Uterus (tissue), 2 donors: ENCODE measurements around the gene CIAO2B.

Experiments
- POLR2A ChIP-seq, 2 donors: fragments of 450-650 bp; IDR thresholded peaks; one replicate each; pipeline ENCODE4 v1.6.1; 2016; ENCODE audit warnings: antibody characterized with exemption in 2 of 2, mild to moderate bottlenecking in 1 of 2, moderate library complexity in 1 of 2
- TF ChIP-seq, protein P1 (sequence below), 4 experiments: fragments of 200-600 bp in 2 of 4; fragments of 450-650 bp in 2 of 4; sonication (generic) in 2 of 4; IDR thresholded peaks; one replicate each; pipeline ENCODE4 v1.5.1; 2016 to 2019; ENCODE audit warnings: antibody characterized with exemption in 4 of 4, mild to moderate bottlenecking in 2 of 4, moderate library complexity in 1 of 4

DNA sequence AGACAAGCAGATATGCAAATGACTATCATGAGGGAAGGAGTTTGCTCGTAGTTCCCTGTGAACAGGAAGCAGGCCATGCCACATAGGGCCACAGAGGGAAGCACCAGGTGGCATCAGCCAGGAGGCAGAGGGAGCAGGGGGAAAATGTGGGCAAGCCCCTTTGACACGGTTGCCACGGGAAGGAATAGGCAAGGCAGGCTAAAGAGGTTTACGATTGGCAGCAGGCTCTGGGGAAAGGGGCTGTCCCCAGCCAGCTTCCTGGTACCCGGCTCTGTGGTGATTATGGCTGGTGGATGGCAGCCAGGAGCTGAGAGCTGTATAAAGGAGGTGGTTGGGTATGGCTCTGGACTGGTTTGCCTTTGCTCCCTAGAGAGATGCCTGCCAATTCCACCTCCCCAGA lies 27.7 kb upstream of the CIAO2B start:
- TF ChIP-seq, protein P1, sequence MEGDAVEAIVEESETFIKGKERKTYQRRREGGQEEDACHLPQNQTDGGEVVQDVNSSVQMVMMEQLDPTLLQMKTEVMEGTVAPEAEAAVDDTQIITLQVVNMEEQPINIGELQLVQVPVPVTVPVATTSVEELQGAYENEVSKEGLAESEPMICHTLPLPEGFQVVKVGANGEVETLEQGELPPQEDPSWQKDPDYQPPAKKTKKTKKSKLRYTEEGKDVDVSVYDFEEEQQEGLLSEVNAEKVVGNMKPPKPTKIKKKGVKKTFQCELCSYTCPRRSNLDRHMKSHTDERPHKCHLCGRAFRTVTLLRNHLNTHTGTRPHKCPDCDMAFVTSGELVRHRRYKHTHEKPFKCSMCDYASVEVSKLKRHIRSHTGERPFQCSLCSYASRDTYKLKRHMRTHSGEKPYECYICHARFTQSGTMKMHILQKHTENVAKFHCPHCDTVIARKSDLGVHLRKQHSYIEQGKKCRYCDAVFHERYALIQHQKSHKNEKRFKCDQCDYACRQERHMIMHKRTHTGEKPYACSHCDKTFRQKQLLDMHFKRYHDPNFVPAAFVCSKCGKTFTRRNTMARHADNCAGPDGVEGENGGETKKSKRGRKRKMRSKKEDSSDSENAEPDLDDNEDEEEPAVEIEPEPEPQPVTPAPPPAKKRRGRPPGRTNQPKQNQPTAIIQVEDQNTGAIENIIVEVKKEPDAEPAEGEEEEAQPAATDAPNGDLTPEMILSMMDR (IDR thresholded peaks at IDR 0.05), result no peak
- no peak for TF ChIP-seq POLR2A (IDR thresholded peaks at IDR 0.05)
